ENCODE measurements around the gene RNF224.

DNA sequence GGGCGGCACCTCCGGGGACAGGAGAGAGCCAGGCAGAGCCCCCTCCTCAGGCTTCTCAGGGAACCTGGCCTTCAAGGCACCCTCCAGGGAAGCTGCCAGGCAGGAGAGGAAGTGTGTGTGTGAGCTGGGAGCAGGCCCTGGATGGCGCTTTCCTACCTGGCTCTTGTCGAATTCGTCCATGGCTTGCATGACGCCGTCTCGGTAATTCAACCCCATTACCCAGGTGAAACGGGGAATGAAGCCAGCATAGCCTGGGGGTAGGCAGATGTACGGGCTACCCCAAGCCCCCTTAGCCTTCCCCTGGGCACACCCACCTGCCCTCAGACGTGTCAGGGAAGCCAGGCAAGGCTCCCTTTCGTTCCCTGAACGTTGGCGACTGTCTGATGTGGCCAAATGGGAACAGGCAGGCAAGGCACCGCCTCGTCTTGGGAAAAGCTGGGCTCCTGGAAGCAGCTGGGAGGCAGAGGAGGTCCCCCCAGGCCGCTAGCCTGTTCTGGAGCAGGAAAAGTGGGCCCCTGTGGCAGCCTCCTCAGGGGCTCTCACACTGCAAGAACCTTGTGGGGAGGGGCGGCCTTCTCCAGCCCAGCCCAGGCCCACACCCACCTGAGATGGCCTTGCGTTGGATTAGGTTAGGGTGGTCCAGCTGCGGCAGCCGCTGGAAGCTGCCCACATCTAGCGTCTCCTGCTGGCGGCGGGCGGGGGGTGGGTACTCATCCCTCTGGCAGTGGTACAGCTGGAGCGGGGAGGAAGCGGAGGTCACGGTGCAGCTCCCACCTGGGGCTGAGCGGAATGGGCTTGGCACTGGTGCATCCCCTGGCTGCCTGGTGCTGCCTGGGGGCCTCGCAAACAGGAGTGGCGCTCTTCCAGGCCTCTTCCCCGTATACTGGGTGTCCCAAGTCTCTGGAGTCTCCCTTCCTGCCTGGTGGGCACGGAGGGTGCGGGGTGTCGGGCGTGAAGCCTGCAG, 17.5 kb downstream of the RNF224 start:
- TF ChIP-seq MXI1 (conservative IDR thresholded peaks at IDR 0.05; ENCODE audit: poor library complexity, severe bottlenecking), result no peak
- TF ChIP-seq, protein P1, sequence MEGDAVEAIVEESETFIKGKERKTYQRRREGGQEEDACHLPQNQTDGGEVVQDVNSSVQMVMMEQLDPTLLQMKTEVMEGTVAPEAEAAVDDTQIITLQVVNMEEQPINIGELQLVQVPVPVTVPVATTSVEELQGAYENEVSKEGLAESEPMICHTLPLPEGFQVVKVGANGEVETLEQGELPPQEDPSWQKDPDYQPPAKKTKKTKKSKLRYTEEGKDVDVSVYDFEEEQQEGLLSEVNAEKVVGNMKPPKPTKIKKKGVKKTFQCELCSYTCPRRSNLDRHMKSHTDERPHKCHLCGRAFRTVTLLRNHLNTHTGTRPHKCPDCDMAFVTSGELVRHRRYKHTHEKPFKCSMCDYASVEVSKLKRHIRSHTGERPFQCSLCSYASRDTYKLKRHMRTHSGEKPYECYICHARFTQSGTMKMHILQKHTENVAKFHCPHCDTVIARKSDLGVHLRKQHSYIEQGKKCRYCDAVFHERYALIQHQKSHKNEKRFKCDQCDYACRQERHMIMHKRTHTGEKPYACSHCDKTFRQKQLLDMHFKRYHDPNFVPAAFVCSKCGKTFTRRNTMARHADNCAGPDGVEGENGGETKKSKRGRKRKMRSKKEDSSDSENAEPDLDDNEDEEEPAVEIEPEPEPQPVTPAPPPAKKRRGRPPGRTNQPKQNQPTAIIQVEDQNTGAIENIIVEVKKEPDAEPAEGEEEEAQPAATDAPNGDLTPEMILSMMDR (IDR thresholded peaks at IDR 0.05; ENCODE audit: poor library complexity, severe bottlenecking), result no peak
- TF ChIP-seq RAD21 (conservative IDR thresholded peaks at IDR 0.05), result no peak
- no peak for TF ChIP-seq EZH2 (IDR thresholded peaks at IDR 0.05; ENCODE audit: borderline replicate concordance, insufficient read depth, low read length, poor library complexity, severe bottlenecking)
- no peak for TF ChIP-seq TAF1 (IDR thresholded peaks at IDR 0.05; ENCODE audit: low read depth)
- TF ChIP-seq EP300 (conservative IDR thresholded peaks at IDR 0.05; ENCODE audit: poor library complexity, severe bottlenecking), result no peak
- TF ChIP-seq POLR2AphosphoS5 (IDR thresholded peaks at IDR 0.05), result no peak
